ENCODE results near the gene CRLF2. TPM values are rescaled to one million over a fixed set of nuclear protein-coding genes. Genes with fewer than 3 reads are reported as not detected.

The CRLF2 gene
- total and polyA plus RNA-seq, 2 of the 8 experiments (the other 6 are each of a cell fraction or from before 2014, with no cell fraction given) = 0.06 TPM; not detected in 1

- Histone ChIP-seq H3K23me2 (ENCODE audit: low read depth, low read length) (peaks cover 11% of the 10 kb centered on the region), H3K14ac (ENCODE audit: insufficient read length) (no peak overlapping the region), H3K56ac (replicated peaks; ENCODE audit: insufficient read length, low read depth, low read length) (no peak overlapping the region), H3K4ac (replicated peaks; ENCODE audit: insufficient read length, low read depth, low read length) (peak overlapping the region; percentile 88), H2BK15ac (ENCODE audit: low read length) (peak overlapping the region; percentile 34), H2AK5ac (ENCODE audit: low read depth, low read length) (no peak overlapping the region), H3K36me3 (ENCODE audit: control insufficient read depth in 2 of 4, insufficient read depth in 4 of 4, low read length in 3 of 4) (no peaks in the 10 kb centered on the region), H3K27me3 (replicated peaks in 1 of 4; ENCODE audit: control insufficient read depth in 3 of 4, extremely low read depth in 1 of 4, insufficient read depth in 3 of 4, low read length in 3 of 4) (no peaks in the 10 kb centered on the region), H2BK12ac (ENCODE audit: low read depth, low read length) (peak overlapping the region; percentile 41; the same call in 1 of the 2 replicates), H4K8ac (ENCODE audit: extremely low read depth, insufficient read depth, low read length) (no peak overlapping the region), H2BK120ac (replicated peaks; ENCODE audit: low read depth, low read length) (peak overlapping the region; percentile 90), H3K27ac (ENCODE audit: low read depth, low read length) (peak overlapping the region; percentile 12), H3K18ac (ENCODE audit: extremely low read depth, low read length) (peak overlapping the region; percentile 89), H3K9me3 (ENCODE audit: insufficient read depth in 2 of 2, low read depth in 1 of 2, low read length in 1 of 2) (no peaks in the 10 kb centered on the region; a peak in 1 of 4 replicates), H3K4me1 (replicated peaks in 1 of 4; ENCODE audit: control insufficient read depth in 3 of 4, insufficient read depth in 4 of 4, low read length in 3 of 4) (peaks cover 0 to 3% (median 0%) of the 10 kb centered on the region in 4 experiments; a peak in 2 of 7 replicates), H4K91ac (replicated peaks; ENCODE audit: insufficient read length, low read length) (peak overlapping the region; percentile 94), H3K79me1 (ENCODE audit: low read depth, low read length) (no peaks in the 10 kb centered on the region), H3K9ac (replicated peaks in 1 of 4; ENCODE audit: extremely low read depth in 1 of 4, low read depth in 3 of 4, low read length in 3 of 4) (peak overlapping the region in 3 of 4 experiments; percentile 10 to 43 (median 38); a peak in 2 of 7 replicates), H4K5ac (ENCODE audit: insufficient read length, low read depth, low read length) (peak overlapping the region; percentile 87), H2AFZ (ENCODE audit: low read length) (peak overlapping the region; percentile 99), H3K4me2 (ENCODE audit: insufficient read depth in 1 of 2, low read depth in 2 of 2, low read length in 2 of 2) (peak overlapping the region; percentile 68 to 85), H3K79me2 (ENCODE audit: control insufficient read depth in 1 of 2, insufficient read depth in 2 of 2, low read length in 2 of 2) (no peaks in the 10 kb centered on the region), H3K4me3 (ENCODE audit: extremely low read depth in 1 of 4, insufficient read depth in 2 of 4, low read depth in 3 of 4, low read length in 4 of 4) (peak overlapping the region; percentile 59 to 66 (median 60)), H2BK5ac (ENCODE audit: low read depth, low read length) (peak overlapping the region; percentile 83), H3K23ac (ENCODE audit: insufficient read length) (no peak overlapping the region), H2BK20ac (ENCODE audit: low read length) (0 out of 2 replicates have a peak overlapping the region, but pooled peaks have one; percentile 26), H4K20me1 (replicated peaks in 1 of 2; ENCODE audit: control insufficient read depth in 1 of 2, insufficient read depth in 2 of 2, low read length in 2 of 2) (peaks cover 0 to 3% of the 10 kb centered on the region in 2 experiments)
- ChIA-PET CTCF (ENCODE audit: partially characterized antibody) (no interaction called here), POLR2A (ENCODE audit: partially characterized antibody) (no interaction called here)
- FAIRE-seq = no peak
- whole genome bisulfite sequencing, 2 experiments (ENCODE audit: extremely low coverage in 1 of 2, insufficient coverage in 1 of 2, insufficient read length in 1 of 2, insufficient replicate concordance in 2 of 2, low coverage in 1 of 2, low lambda C conversion rate in 2 of 2, missing lambda C conversion rate in 1 of 2) = 2% methylated on average over 33 of the region's 33 CpGs; no CpG with 5 or more reads in 1 of the 2 experiments
- DNase-seq (ENCODE audit: low read depth in 1 of 2, low spot score in 2 of 2) = peak; percentile 65 to 70
- TF ChIP-seq GABPA (IDR thresholded peaks at IDR 0.05; ENCODE audit: borderline replicate concordance, insufficient read depth, low read length) = no peak; the same call in 1 of the 2 replicates
- peak; percentile 10 for TF ChIP-seq KDM4A (IDR thresholded peaks at IDR 0.05; ENCODE audit: low read depth, low read length, severe bottlenecking)
- no peak; the same call in 1 of the 2 replicates for TF ChIP-seq ATF2 (IDR thresholded peaks at IDR 0.05; ENCODE audit: low read length)
- TF ChIP-seq SP1 (IDR thresholded peaks at IDR 0.05; ENCODE audit: low read depth, low read length) = peak; percentile 96
Observed at GRCh38 chrX:1205681-1206611, 6.5 kb downstream of the CRLF2 start.
